Measurements from ENCODE around the gene CPVL.

CPVL gene

DNA sequence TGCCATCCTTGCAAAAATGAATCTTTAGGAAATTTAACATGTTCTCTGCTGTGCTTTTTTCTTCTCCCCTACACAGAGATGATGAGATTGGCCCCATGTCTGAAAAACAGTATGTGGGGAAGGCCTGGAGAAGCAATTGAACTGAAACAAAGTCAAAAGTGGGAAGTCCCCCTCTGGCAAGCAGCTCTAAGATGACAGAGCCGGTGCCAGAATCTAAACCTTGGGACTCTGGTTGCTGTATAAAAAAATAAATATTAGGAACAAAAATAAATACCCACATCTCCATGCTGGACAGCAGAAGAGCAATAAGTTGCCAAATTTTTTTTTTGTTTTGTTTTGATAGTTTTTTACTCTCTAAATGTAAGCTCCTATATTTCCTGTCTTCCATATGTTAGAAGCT lies 136.4 kb downstream of the CPVL start:
- no peak overlapping the region for H3K4me3 ChIP-seq (ENCODE audit: low read depth, low read length)
- H3K4me1 ChIP-seq (ENCODE audit: control insufficient read depth, insufficient read depth, low read length), result no peaks in the 10 kb centered on the region
- CTCF ChIA-PET, result interaction anchor here (1.0 kb wide), 1 partner anchor 53 kb away, joined by 3 read pairs; no protein-coding TSS in a partner anchor
- POLR2A ChIA-PET, result no interaction called here
- H3K9me3 ChIP-seq (ENCODE audit: control insufficient read depth, insufficient read depth, low read depth, low read length), result no peaks in the 10 kb centered on the region
- no peak overlapping the region for H3K27ac ChIP-seq (ENCODE audit: extremely low read depth, low read depth, low read length)
- H3K36me3 ChIP-seq (ENCODE audit: control insufficient read depth in 2 of 2, insufficient read depth in 1 of 2, low read length in 2 of 2), result no peaks in the 10 kb centered on the region
- TF ChIP-seq ZBTB48 (tag by site-specific recombination; IDR thresholded peaks at IDR 0.05) (no peak), KLF8 (tag by site-specific recombination; IDR thresholded peaks at IDR 0.05) (no peak), ZNF473 (tag by site-specific recombination; IDR thresholded peaks at IDR 0.05) (no peak), MYNN (tag by site-specific recombination; IDR thresholded peaks at IDR 0.05; ENCODE audit: borderline replicate concordance) (no peak), ZNF544 (tag by site-specific recombination; IDR thresholded peaks at IDR 0.05) (no peak), KLF10 (tag by site-specific recombination; IDR thresholded peaks at IDR 0.05) (no peak), ZNF785 (tag by site-specific recombination; IDR thresholded peaks at IDR 0.05) (no peak), SCRT1 (tag by site-specific recombination; IDR thresholded peaks at IDR 0.05; ENCODE audit: borderline replicate concordance) (no peak), ZNF677 (tag by site-specific recombination; IDR thresholded peaks at IDR 0.05) (no peak), WT1 (tag by site-specific recombination; IDR thresholded peaks at IDR 0.05) (no peak), SP2 (tag by site-specific recombination; IDR thresholded peaks at IDR 0.05) (no peak), ZNF830 (tag by site-specific recombination; IDR thresholded peaks at IDR 0.05; ENCODE audit: low read depth) (no peak), ZNF248 (tag by site-specific recombination; IDR thresholded peaks at IDR 0.05) (no peak), MEIS1 (CRISPR knock-in tag; IDR thresholded peaks at IDR 0.05; ENCODE audit: borderline replicate concordance) (no peak)
- TF ChIP-seq, protein P1, sequence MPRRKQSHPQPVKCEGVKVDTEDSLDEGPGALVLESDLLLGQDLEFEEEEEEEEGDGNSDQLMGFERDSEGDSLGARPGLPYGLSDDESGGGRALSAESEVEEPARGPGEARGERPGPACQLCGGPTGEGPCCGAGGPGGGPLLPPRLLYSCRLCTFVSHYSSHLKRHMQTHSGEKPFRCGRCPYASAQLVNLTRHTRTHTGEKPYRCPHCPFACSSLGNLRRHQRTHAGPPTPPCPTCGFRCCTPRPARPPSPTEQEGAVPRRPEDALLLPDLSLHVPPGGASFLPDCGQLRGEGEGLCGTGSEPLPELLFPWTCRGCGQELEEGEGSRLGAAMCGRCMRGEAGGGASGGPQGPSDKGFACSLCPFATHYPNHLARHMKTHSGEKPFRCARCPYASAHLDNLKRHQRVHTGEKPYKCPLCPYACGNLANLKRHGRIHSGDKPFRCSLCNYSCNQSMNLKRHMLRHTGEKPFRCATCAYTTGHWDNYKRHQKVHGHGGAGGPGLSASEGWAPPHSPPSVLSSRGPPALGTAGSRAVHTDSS (tag by site-specific recombination; IDR thresholded peaks at IDR 0.05), result no peak

DNA sequence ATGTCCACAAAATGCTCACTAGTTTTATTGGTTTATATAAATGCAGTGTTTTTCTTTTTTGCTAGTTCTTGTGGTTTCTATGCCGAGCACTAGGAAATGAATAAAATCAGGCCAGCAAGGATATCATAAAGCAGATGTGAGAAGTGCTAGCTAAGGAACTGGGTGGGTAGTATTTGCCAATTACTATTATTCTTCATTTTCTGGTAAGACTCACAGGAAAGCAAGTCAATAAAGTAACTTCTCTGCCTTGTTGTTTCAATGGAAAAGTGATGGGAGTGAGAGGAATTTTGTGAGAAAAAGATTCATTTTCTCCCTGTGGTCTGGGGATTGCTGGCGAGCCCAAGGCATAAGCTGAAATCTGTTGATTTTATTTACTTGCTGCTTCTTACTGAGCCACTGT lies 137.7 kb downstream of the CPVL start:
- POLR2A ChIA-PET, result no interaction called here
- Histone ChIP-seq H3K27ac (ENCODE audit: extremely low read depth, low read depth, low read length) (no peak overlapping the region), H3K9me3 (ENCODE audit: control insufficient read depth, insufficient read depth, low read depth, low read length) (no peaks in the 10 kb centered on the region), H3K36me3 (ENCODE audit: control insufficient read depth in 2 of 2, insufficient read depth in 1 of 2, low read length in 2 of 2) (no peaks in the 10 kb centered on the region), H3K4me1 (ENCODE audit: control insufficient read depth, insufficient read depth, low read length) (no peaks in the 10 kb centered on the region), H3K4me3 (ENCODE audit: low read depth, low read length) (no peak overlapping the region)
- CTCF ChIA-PET, result interaction anchor here (0.7 kb wide), 1 partner anchor 59 kb away, joined by 4 read pairs; no protein-coding TSS in a partner anchor
- TF ChIP-seq ZEB2 (tag by site-specific recombination; IDR thresholded peaks at IDR 0.05) (no peak), HOXA7 (CRISPR knock-in tag; IDR thresholded peaks at IDR 0.05; ENCODE audit: borderline replicate concordance) (no peak), ZNF335 (tag by site-specific recombination; conservative IDR thresholded peaks at IDR 0.05) (no peak), ZNF132 (tag by site-specific recombination; IDR thresholded peaks at IDR 0.05; ENCODE audit: borderline replicate concordance) (no peak), ZNF76 (tag by site-specific recombination; IDR thresholded peaks at IDR 0.05; ENCODE audit: borderline replicate concordance, low read depth) (no peak)

DNA sequence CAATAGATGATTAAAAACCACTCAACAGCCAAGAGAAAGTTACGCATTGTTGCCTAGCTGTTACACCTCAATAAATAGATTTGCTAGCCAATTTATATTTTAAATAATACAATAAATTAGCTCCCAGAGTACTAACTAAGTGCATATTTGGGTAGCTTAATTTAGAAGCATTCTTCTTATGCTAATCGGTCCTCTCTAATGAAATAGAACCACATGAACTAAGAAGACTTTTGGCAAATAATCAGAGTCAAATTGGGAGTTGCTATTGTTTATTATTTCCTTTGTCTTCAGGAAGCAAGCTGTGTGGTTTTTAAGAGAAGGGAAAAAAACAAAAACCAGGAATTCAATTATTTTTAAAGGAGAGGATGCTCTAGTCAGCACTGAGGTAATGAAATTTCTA lies 139.2 kb downstream of the CPVL start:
- CTCF ChIA-PET, result no interaction called here
- Histone ChIP-seq H3K36me3 (ENCODE audit: control insufficient read depth in 2 of 2, insufficient read depth in 1 of 2, low read length in 2 of 2) (no peaks in the 10 kb centered on the region), H3K4me1 (ENCODE audit: control insufficient read depth, insufficient read depth, low read length) (no peaks in the 10 kb centered on the region), H3K27ac (ENCODE audit: extremely low read depth, low read depth, low read length) (no peak overlapping the region), H3K9me3 (ENCODE audit: control insufficient read depth, insufficient read depth, low read depth, low read length) (no peaks in the 10 kb centered on the region), H3K4me3 (ENCODE audit: low read depth, low read length) (no peak overlapping the region)
- POLR2A ChIA-PET, result no interaction called here
- TF ChIP-seq MZF1 (tag by site-specific recombination; IDR thresholded peaks at IDR 0.05; ENCODE audit: borderline replicate concordance) (no peak), ZNF596 (tag by site-specific recombination; IDR thresholded peaks at IDR 0.05) (no peak), ZNF214 (tag by site-specific recombination; IDR thresholded peaks at IDR 0.05; ENCODE audit: borderline replicate concordance) (no peak), KLF10 (tag by site-specific recombination; IDR thresholded peaks at IDR 0.05) (no peak), CTCF (tag by site-specific recombination; IDR thresholded peaks at IDR 0.05) (no peak), ZNF600 (tag by site-specific recombination; IDR thresholded peaks at IDR 0.05) (no peak), ZNF202 (tag by site-specific recombination; IDR thresholded peaks at IDR 0.05; ENCODE audit: borderline replicate concordance) (no peak), ZIC2 (tag by site-specific recombination; IDR thresholded peaks at IDR 0.05) (no peak), ZNF350 (tag by site-specific recombination; IDR thresholded peaks at IDR 0.05) (no peak)
- TF ChIP-seq, protein P2, sequence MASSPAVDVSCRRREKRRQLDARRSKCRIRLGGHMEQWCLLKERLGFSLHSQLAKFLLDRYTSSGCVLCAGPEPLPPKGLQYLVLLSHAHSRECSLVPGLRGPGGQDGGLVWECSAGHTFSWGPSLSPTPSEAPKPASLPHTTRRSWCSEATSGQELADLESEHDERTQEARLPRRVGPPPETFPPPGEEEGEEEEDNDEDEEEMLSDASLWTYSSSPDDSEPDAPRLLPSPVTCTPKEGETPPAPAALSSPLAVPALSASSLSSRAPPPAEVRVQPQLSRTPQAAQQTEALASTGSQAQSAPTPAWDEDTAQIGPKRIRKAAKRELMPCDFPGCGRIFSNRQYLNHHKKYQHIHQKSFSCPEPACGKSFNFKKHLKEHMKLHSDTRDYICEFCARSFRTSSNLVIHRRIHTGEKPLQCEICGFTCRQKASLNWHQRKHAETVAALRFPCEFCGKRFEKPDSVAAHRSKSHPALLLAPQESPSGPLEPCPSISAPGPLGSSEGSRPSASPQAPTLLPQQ (tag by site-specific recombination; IDR thresholded peaks at IDR 0.05), result no peak

Measured in HEK293 (cell line).